IPS DF 19.7 (cell line): ENCODE results near the gene LCE6A.

Experiments
- DNase-seq: peaks from one replicate; pipeline ENCODE4 v3.0.0-alpha.2; 2013; ENCODE audit warnings: low read depth, low spot score

The LCE6A gene

GRCh38 chr1:152842556-152842955, at the start of gene LCE6A:
LCE6A (plus strand) TSS chr1:152842856; CDS start chr1:152843521, 665 bp downstream.
- no peak for DNase-seq

- DNase-seq, result no peak
These were observed 47.0 kb upstream of the LCE6A start for GRCh38 chr1:152795686-152796085.

- no peak for DNase-seq
These were observed 46.2 kb upstream of the LCE6A start, which contains the start of gene LCE1D for GRCh38 chr1:152796421-152796820. LCE1D (plus strand) TSS chr1:152796721; CDS start chr1:152797795, 1,074 bp downstream.

GRCh38 chr1:152801333-152801732, 41.3 kb upstream of the LCE6A start:
- DNase-seq, result no peak

- DNase-seq, result no peak
These were observed 36.1 kb upstream of the LCE6A start, which contains the start of gene LCE1C for GRCh38 chr1:152806576-152806975. LCE1C (minus strand) TSS chr1:152806651; CDS start chr1:152805478, 1,173 bp downstream.

- no peak for DNase-seq
These were observed 31.6 kb upstream of the LCE6A start for GRCh38 chr1:152811050-152811449.

GRCh38 chr1:152811671-152812070, 31.0 kb upstream of the LCE6A start, which contains the start of gene LCE1B:
LCE1B (plus strand) TSS chr1:152811971; CDS start chr1:152812447, 476 bp downstream.
- no peak for DNase-seq

- DNase-seq, result no peak
These were observed 25.3 kb upstream of the LCE6A start for GRCh38 chr1:152817309-152817708.

GRCh38 chr1:152823294-152823693, 19.4 kb upstream of the LCE6A start:
- no peak for DNase-seq

- no peak for DNase-seq
These were observed 17.7 kb upstream of the LCE6A start for GRCh38 chr1:152824964-152825363.

GRCh38 chr1:152827173-152827572, 15.5 kb upstream of the LCE6A start, which contains the start of gene LCE1A:
LCE1A (plus strand) TSS chr1:152827473; CDS start chr1:152827473, 0 bp downstream.
- DNase-seq, result no peak

GRCh38 chr1:152836870-152837269, 5.8 kb upstream of the LCE6A start:
- DNase-seq, result no peak

GRCh38 chr1:152855661-152856060, 13.0 kb downstream of the LCE6A start:
- DNase-seq, result no peak

- DNase-seq, result no peak
These were observed 15.4 kb downstream of the LCE6A start for GRCh38 chr1:152858062-152858461.

GRCh38 chr1:152859696-152860095, 17.0 kb downstream of the LCE6A start, which contains the start of gene LCE7A:
LCE7A (plus strand) TSS chr1:152859996; CDS start chr1:152860698, 702 bp downstream.
- DNase-seq, result no peak

- DNase-seq, result no peak
These were observed 17.5 kb downstream of the LCE6A start for GRCh38 chr1:152860129-152860528.

GRCh38 chr1:152861374-152861773, 18.7 kb downstream of the LCE6A start:
- no peak for DNase-seq

- no peak for DNase-seq
These were observed 21.8 kb downstream of the LCE6A start for GRCh38 chr1:152864443-152864842.

GRCh38 chr1:152866321-152866720, 23.7 kb downstream of the LCE6A start:
- no peak for DNase-seq

- DNase-seq, result no peak
These were observed 27.3 kb downstream of the LCE6A start for GRCh38 chr1:152869808-152870419.

- peak; percentile 40 for DNase-seq
These were observed 28.4 kb downstream of the LCE6A start for GRCh38 chr1:152870831-152871730.

GRCh38 chr1:152871731-152872126, 29.1 kb downstream of the LCE6A start:
- no peak for DNase-seq
